SH-SY5Y (cell line): ENCODE data around the gene C11orf68.

Experiments
- GATA2 ChIP-seq: IDR thresholded peaks from 2 replicates; pipeline ENCODE4 v1.6.1; 2011; ENCODE audit warnings: mild to moderate bottlenecking, low read depth, low read length
- GATA3 ChIP-seq: IDR thresholded peaks from 2 replicates; pipeline ENCODE4 v1.6.1; 2011; ENCODE audit warnings: low read depth, mild to moderate bottlenecking, low read length, moderate library complexity

GRCh38 chr11:65954771-65955170 is 35.9 kb upstream of the C11orf68 start:
- TF ChIP-seq GATA2 (no peak), GATA3 (no peak)
